Endodermal cell (in vitro differentiated cells): Measurements from ENCODE around the gene CSTA. TPM values are rescaled to one million over a fixed set of nuclear protein-coding genes. Genes with fewer than 3 reads are reported as not detected.

Experiments used
- DNase-seq: peaks from one replicate; pipeline ENCODE4 v3.0.0-alpha.2; 2017
- H3K27ac ChIP-seq: 2 replicates; pipeline ENCODE4 v1.5.1; 2013; ENCODE audit warnings: mild to moderate bottlenecking, low read depth, low read length, moderate library complexity
- H3K27me3 ChIP-seq: 2 replicates; pipeline ENCODE4 v1.6.1; 2013; ENCODE audit warnings: mild to moderate bottlenecking, low read length, moderate library complexity; ENCODE audit not compliant: insufficient read depth, control insufficient read depth, poor library complexity, severe bottlenecking
- H3K36me3 ChIP-seq: 2 replicates; pipeline ENCODE4 v1.7.0; 2013; ENCODE audit warnings: mild to moderate bottlenecking, low read length, moderate library complexity; ENCODE audit not compliant: control insufficient read depth, insufficient read depth
- H3K4me1 ChIP-seq: one replicate; pipeline ENCODE4 v1.7.0; 2013; ENCODE audit warnings: low read length; ENCODE audit not compliant: control insufficient read depth, insufficient read depth
- H3K4me3 ChIP-seq: 2 replicates; pipeline ENCODE4 v1.5.1; 2013; ENCODE audit warnings: mild to moderate bottlenecking, low read length, moderate library complexity
- H3K9ac ChIP-seq: 2 replicates; pipeline ENCODE4 v1.6.1; 2013; ENCODE audit warnings: mild to moderate bottlenecking, low read length, moderate library complexity; ENCODE audit not compliant: poor library complexity, severe bottlenecking; ENCODE audit errors: extremely low read depth
- H3K9me3 ChIP-seq: 2 replicates; pipeline ENCODE4 v1.6.1; 2013; ENCODE audit warnings: mild to moderate bottlenecking, low read length, moderate library complexity; ENCODE audit not compliant: control insufficient read depth
- H3K27ac Mint-ChIP-seq: 2 replicates; pipeline ENCODE4 v1.8.0; 2020; ENCODE audit warnings: mixed read lengths
- H3K27me3 Mint-ChIP-seq: 2 replicates; pipeline ENCODE4 v1.8.0; 2021; ENCODE audit warnings: mild to moderate bottlenecking, mixed read lengths; ENCODE audit not compliant: insufficient read depth
- H3K36me3 Mint-ChIP-seq: 2 replicates; pipeline ENCODE4 v1.8.0; 2020; ENCODE audit warnings: low read depth, mixed read lengths
- H3K4me1 Mint-ChIP-seq: 2 replicates; pipeline ENCODE4 v1.8.0; 2020; ENCODE audit warnings: mixed read lengths
- H3K4me3 Mint-ChIP-seq: 2 replicates; pipeline ENCODE4 v1.8.0; 2020; ENCODE audit warnings: mild to moderate bottlenecking, moderate library complexity, mixed read lengths
- H3K9me3 Mint-ChIP-seq: 2 replicates; pipeline ENCODE4 v1.8.0; 2020; ENCODE audit warnings: mild to moderate bottlenecking, mixed read lengths
- CTCF ChIP-seq: fragments of 200-600 bp; sonication (generic); conservative IDR thresholded peaks from 2 replicates; pipeline ENCODE4 v1.5.0; 2021; ENCODE audit warnings: antibody characterized with exemption, mild to moderate bottlenecking
- WGBS, 2 experiments: methylation state at CpG; one replicate each; pipeline versions ENCODE4 v1.1.5 to v1.1.7; 2013; ENCODE audit warnings: missing lambda C conversion rate in 2 of 2, mixed read lengths in 1 of 2; ENCODE audit not compliant: insufficient coverage in 1 of 2, insufficient read length in 1 of 2; 5-methylcytosine and 5-hydroxymethylcytosine counted together
- total RNA-seq, 2 donors: library from RNA; stranded (reverse); fragmentation: NEBNext Ultra II Directional in 1 of 2; extraction: Animal tissue kit (Norgen Biotek cat#: 25700) in 1 of 2; gene quantifications; 2 replicates in 1 of 2; 3 replicates in 1 of 2; pipeline ENCODE4 v1.2.1, GENCODE V29; 2021

CSTA gene
- total RNA-seq, 2 donors from 2014 or later = not detected

- no peaks in the 10 kb centered on the region for H3K36me3 Mint-ChIP-seq
- H3K27ac Mint-ChIP-seq = no peak overlapping the region
- H3K27me3 Mint-ChIP-seq = peaks cover 15% of the 10 kb centered on the region
- Histone ChIP-seq H3K4me3 (no peak overlapping the region), H3K36me3 (no peaks in the 10 kb centered on the region), H3K9me3 (peaks cover 6% of the 10 kb centered on the region), H3K27ac (no peak overlapping the region), H3K4me1 (no peaks in the 10 kb centered on the region), H3K27me3 (peaks cover 5% of the 10 kb centered on the region), H3K9ac (no peak overlapping the region)
- H3K4me3 Mint-ChIP-seq = no peak overlapping the region
- H3K9me3 Mint-ChIP-seq = peaks cover 18% of the 10 kb centered on the region
- no peaks in the 10 kb centered on the region for H3K4me1 Mint-ChIP-seq
- TF ChIP-seq CTCF = no peak
- DNase-seq = no peak
- 78 to 83% methylated on average over 2 to 5 of the region's 5 CpGs for WGBS, 2 experiments
Observed at GRCh38 chr3:122322095-122323075, 2.7 kb upstream of the CSTA start.

DNA sequence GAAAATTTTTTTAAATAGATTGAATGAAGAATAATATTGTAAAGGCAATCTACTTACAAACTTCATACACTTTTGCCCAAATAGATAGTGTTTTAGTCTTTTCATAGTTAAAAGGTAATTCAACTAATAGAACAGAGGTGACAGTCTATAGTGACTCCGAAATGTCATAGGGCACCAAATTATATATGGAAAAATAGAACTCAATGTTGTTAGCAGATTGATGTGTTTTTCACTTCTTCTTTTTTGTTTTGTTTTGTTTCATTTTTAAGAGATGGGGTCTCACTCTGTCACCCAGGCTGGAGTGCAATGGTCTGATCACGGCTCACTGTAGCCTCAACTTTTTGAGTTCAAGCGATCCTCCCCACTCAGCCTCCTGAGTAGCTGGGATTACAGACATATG is 721 bp downstream of the CSTA start:
- H3K4me1 Mint-ChIP-seq = no peaks in the 10 kb centered on the region
- no peaks in the 10 kb centered on the region for H3K36me3 ChIP-seq
- H3K9me3 Mint-ChIP-seq = peaks cover 5% of the 10 kb centered on the region
- H3K4me3 Mint-ChIP-seq = no peak overlapping the region
- no peak overlapping the region for H3K27ac Mint-ChIP-seq
- WGBS, 2 experiments = 93% methylated on average over 3 of the region's 3 CpGs; no CpG with 5 or more reads in 1 of the 2 experiments
- no peaks in the 10 kb centered on the region for H3K36me3 Mint-ChIP-seq
- TF ChIP-seq CTCF = no peak
- H3K27me3 Mint-ChIP-seq = peaks cover 10% of the 10 kb centered on the region
- no peak overlapping the region for H3K9ac ChIP-seq
- no peak overlapping the region for H3K4me3 ChIP-seq
- no peaks in the 10 kb centered on the region for H3K9me3 ChIP-seq
- H3K27me3 ChIP-seq = peaks cover 7% of the 10 kb centered on the region
- no peaks in the 10 kb centered on the region for H3K4me1 ChIP-seq
- no peak overlapping the region for H3K27ac ChIP-seq
- DNase-seq = no peak

DNA sequence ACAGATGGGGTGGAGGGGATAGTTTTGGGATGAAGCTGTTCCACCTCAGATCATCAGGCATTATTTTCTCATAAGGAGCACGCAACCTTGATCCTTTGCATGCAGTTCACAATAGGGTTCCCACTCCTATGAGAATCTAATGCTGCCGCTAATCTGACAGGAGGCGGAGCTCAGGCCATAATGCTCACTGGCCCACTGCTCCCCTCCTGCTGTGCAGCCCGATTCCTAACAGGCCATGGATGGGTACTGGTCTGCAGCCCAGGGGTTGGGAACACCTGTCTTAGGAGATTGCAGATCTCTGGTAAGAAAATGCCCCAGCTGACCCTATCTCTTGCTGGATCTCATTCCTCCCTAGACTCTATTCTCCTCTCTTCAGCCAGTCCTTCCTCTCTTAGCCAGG is 6.8 kb downstream of the CSTA start:
- Histone ChIP-seq H3K36me3 (no peaks in the 10 kb centered on the region), H3K27ac (no peak overlapping the region), H3K9me3 (no peaks in the 10 kb centered on the region), H3K9ac (no peak overlapping the region), H3K27me3 (peaks cover 8% of the 10 kb centered on the region), H3K4me1 (no peaks in the 10 kb centered on the region), H3K4me3 (no peak overlapping the region)
- Mint-ChIP-seq H3K27ac (no peak overlapping the region), H3K36me3 (no peaks in the 10 kb centered on the region), H3K27me3 (peaks cover 28% of the 10 kb centered on the region), H3K9me3 (no peaks in the 10 kb centered on the region), H3K4me3 (no peak overlapping the region), H3K4me1 (no peaks in the 10 kb centered on the region)
- WGBS, 2 experiments = 75 to 88% methylated on average over 1 to 4 of the region's 4 CpGs
- no peak for TF ChIP-seq CTCF
- peak; percentile 58 for DNase-seq
